Choroid plexus epithelial cell (primary cell): Measurements from ENCODE around the gene TMEM9.

Source experiments
- DNase-seq: peaks from one replicate; pipeline ENCODE4 v3.0.0-alpha.2; 2010; ENCODE audit warnings: low read depth
- H3K4me3 ChIP-seq: 2 replicates; pipeline ENCODE4 v1.5.1; 2011; ENCODE audit warnings: low read depth, mild to moderate bottlenecking, control low read depth, low read length, moderate library complexity
- CTCF ChIP-seq: conservative IDR thresholded peaks from 2 replicates; pipeline ENCODE4 v1.5.1; 2011; ENCODE audit warnings: low read depth, mild to moderate bottlenecking, control low read depth, inconsistent platforms, low read length, moderate library complexity

Gene TMEM9

GRCh38 chr1:201103666-201104065, 50.6 kb downstream of the TMEM9 start:
- H3K4me3 ChIP-seq, result no peak overlapping the region
- DNase-seq, result no peak
- TF ChIP-seq CTCF, result no peak

GRCh38 chr1:201100169-201100930, 53.9 kb downstream of the TMEM9 start:
- no peak for DNase-seq
- no peak for TF ChIP-seq CTCF
- no peak overlapping the region for H3K4me3 ChIP-seq

GRCh38 chr1:201098992-201099677, 55.1 kb downstream of the TMEM9 start:
- no peak for TF ChIP-seq CTCF
- no peak for DNase-seq
- H3K4me3 ChIP-seq, result no peak overlapping the region

- H3K4me3 ChIP-seq, result no peak overlapping the region
- no peak for DNase-seq
- TF ChIP-seq CTCF, result no peak
Observed at GRCh38 chr1:201096977-201097856, 57.1 kb downstream of the TMEM9 start.

- no peak for DNase-seq
- no peak overlapping the region for H3K4me3 ChIP-seq
- no peak for TF ChIP-seq CTCF
Observed at GRCh38 chr1:201096041-201096461, 58.2 kb downstream of the TMEM9 start.

GRCh38 chr1:201095581-201095980, 58.7 kb downstream of the TMEM9 start:
- no peak overlapping the region for H3K4me3 ChIP-seq
- no peak for TF ChIP-seq CTCF
- DNase-seq, result no peak
